Inflammatory macrophage treated with lipopolysaccharide for 1 hour (primary cell): ENCODE data around the gene TAF11L10.
"Not testable (repeated sequence)": the region's sequence is repeated elsewhere in the genome, so short reads cannot be mapped to it uniquely, and the experiment has no call there.

Experiments used
- DNase-seq, 2 donors: peaks; one replicate each; pipeline ENCODE4 v3.0.0-alpha.2; 2020 to 2022

The TAF11L10 gene

DNA sequence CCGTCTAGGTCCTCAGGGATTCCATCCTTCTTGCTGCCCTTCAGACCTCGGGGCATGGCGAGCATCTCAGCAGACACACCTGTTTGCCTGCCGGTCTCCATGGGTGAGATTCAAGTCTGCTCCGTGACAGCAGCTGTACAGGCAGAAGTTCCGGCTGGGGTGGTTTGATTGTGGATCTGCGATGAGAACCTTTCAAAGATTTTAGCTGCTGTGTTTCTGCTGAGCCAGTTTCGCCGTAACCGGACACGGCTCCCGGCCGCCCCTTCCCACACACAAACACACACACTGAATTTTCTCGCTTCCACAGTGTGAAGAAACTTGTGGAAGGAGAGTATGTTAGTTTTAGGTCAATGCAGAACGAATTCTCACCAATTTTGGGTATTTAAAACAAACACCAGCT, at the start of gene TAF11L10:
TSS of gene TAF11L10 (minus strand) at position 101 of the 400 bp plus-strand sequence.
- not testable (repeated sequence) for DNase-seq

- DNase-seq = no peak
Measured at GRCh38 chr5:17634160-17634559, 36.5 kb upstream of the TAF11L10 start, which contains the start of gene TAF11L14. Gene TAF11L14, plus strand, starts transcription at chr5:17634460.

GRCh38 chr5:17631788-17632187, 34.2 kb upstream of the TAF11L10 start, which contains the start of gene TAF11L13:
Gene TAF11L13, plus strand, starts transcription at chr5:17632088.
- not testable (repeated sequence) for DNase-seq

GRCh38 chr5:17625686-17626085, 28.1 kb upstream of the TAF11L10 start:
- no peak for DNase-seq

GRCh38 chr5:17620627-17621026, 23.0 kb upstream of the TAF11L10 start:
- DNase-seq = no peak

GRCh38 chr5:17619354-17619753, 21.7 kb upstream of the TAF11L10 start:
- no peak for DNase-seq

- no peak for DNase-seq
Measured at GRCh38 chr5:17614872-17615605, 17.4 kb upstream of the TAF11L10 start.

DNA sequence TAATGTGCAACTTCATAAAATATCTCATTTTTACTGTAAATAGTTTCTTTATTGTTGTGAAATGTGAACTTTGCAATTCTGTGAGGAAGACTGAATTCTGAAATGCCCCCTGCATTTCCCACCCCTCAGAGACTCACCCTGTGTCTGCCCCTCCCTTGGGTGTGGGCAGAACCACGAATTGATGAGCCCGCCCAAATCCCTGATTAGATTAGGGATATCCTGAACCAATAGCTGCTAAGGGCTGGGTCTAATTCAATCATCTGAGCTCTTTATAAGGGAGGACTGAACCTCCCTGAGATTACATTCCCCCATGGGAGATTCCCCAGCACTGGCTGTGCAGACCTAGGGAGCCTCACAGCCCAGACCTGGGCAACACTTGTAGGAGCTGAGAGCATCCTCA, 12.5 kb upstream of the TAF11L10 start, which contains the start of gene TAF11L12:
TSS of gene TAF11L12 (plus strand) at position 301 of the 400 bp plus-strand sequence.
- DNase-seq = not testable (repeated sequence)

DNA sequence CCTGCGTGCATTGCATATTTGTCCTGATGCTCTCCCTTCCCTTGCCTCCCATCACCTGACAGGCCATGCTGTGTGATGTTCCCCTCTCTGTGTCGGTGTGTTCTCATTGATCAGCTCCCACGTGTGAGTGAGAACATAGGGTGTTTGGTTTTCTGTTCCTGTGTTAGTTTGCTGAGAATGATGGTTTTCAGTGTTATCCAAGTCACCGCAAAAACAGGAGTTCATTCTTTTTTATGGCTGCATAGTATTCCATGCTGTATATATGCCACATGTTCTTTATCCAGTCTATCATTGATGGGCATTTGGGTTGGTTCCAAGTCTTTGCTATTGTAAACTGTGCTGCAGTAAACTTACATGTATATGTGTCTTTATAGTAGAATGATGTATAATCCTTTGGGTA, 9.8 kb upstream of the TAF11L10 start:
- DNase-seq = not testable (repeated sequence)

GRCh38 chr5:17604951-17605350, 7.3 kb upstream of the TAF11L10 start:
- no peak for DNase-seq

GRCh38 chr5:17603880-17604279, 6.3 kb upstream of the TAF11L10 start, which contains the start of gene TAF11L11:
Gene TAF11L11, plus strand, starts transcription at chr5:17604183.
- not testable (repeated sequence) for DNase-seq

GRCh38 chr5:17594255-17594654, 3.4 kb downstream of the TAF11L10 start, which contains the start of gene TAF11L9:
Gene TAF11L9, minus strand, starts transcription at chr5:17594394.
- not testable (repeated sequence) for DNase-seq

DNA sequence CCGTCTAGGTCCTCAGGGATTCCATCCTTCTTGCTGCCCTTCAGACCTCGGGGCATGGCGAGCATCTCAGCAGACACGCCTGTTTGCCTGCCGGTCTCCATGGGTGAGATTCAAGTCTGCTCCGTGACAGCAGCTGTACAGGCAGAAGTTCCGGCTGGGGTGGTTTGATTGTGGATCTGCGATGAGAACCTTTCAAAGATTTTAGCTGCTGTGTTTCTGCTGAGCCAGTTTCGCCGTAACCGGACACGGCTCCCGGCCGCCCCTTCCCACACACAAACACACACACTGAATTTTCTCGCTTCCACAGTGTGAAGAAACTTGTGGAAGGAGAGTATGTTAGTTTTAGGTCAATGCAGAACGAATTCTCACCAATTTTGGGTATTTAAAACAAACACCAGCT, 6.8 kb downstream of the TAF11L10 start, which contains the start of gene TAF11L8:
TSS of gene TAF11L8 (minus strand) at position 101 of the 400 bp plus-strand sequence.
- DNase-seq = not testable (repeated sequence)

DNA sequence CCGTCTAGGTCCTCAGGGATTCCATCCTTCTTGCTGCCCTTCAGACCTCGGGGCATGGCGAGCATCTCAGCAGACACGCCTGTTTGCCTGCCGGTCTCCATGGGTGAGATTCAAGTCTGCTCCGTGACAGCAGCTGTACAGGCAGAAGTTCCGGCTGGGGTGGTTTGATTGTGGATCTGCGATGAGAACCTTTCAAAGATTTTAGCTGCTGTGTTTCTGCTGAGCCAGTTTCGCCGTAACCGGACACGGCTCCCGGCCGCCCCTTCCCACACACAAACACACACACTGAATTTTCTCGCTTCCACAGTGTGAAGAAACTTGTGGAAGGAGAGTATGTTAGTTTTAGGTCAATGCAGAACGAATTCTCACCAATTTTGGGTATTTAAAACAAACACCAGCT, 12.0 kb downstream of the TAF11L10 start, which contains the start of gene TAF11L7:
TSS of gene TAF11L7 (minus strand) at position 101 of the 400 bp plus-strand sequence.
- DNase-seq = not testable (repeated sequence)
